ENCODE results near the gene ZFP1.

DNA sequence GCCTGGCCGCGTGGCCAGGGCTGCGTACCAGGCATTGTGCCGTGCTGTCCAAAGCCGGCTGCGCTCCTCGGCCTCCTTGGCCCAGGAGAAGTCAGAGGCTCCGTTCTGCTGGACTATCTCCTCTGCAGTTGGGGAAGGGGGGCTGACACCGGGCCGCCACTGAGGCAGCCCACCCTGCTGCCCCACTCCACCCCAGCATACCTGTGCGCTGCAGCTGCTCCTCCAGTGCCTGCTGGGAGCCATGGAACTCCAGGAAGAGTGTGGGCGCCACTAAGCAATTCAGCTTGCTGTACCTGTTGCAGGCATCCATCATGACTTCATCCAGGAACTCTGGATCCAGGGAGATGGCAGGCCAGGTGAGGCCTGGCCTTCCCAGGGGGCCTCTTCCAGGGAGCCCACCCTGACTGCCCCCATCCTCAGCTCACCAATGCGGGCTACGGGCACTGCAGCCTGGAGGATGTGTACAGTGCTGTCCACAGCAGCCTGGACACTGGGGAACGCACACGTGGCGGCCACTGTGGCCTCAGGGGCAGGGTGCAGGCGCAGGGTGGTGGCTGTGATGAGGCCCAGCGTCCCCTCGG, 34.7 kb upstream of the ZFP1 start:
- TF ChIP-seq POLR2A (IDR thresholded peaks at IDR 0.05): no peak
- TF ChIP-seq, protein P1, sequence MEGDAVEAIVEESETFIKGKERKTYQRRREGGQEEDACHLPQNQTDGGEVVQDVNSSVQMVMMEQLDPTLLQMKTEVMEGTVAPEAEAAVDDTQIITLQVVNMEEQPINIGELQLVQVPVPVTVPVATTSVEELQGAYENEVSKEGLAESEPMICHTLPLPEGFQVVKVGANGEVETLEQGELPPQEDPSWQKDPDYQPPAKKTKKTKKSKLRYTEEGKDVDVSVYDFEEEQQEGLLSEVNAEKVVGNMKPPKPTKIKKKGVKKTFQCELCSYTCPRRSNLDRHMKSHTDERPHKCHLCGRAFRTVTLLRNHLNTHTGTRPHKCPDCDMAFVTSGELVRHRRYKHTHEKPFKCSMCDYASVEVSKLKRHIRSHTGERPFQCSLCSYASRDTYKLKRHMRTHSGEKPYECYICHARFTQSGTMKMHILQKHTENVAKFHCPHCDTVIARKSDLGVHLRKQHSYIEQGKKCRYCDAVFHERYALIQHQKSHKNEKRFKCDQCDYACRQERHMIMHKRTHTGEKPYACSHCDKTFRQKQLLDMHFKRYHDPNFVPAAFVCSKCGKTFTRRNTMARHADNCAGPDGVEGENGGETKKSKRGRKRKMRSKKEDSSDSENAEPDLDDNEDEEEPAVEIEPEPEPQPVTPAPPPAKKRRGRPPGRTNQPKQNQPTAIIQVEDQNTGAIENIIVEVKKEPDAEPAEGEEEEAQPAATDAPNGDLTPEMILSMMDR (IDR thresholded peaks at IDR 0.05): no peak

All from esophagus squamous epithelium (tissue), 4 donors.